OCI-LY7 (cell line): ENCODE results near the gene CAPN10. TPM values are rescaled to one million over a fixed set of nuclear protein-coding genes. Genes with fewer than 3 reads are reported as not detected.

ENCODE experiments used
- BruUV-seq: library from RNA; stranded (reverse); fragments of 400-500 nt; replicated peaks from 2 replicates; lab custom pipeline; 2021; lab: Mats Ljungman, UMichigan
- CTCF ChIA-PET: fragments of 300-600 bp; sonication (Branson Sonifier 250); formaldehyde crosslinking; loops from one replicate; lab custom pipeline; 2022; ENCODE audit warnings: antibody characterized with exemption; ENCODE audit not compliant: unreplicated experiment; lab: Charles Lee
- POLR2A ChIA-PET: fragments of 300-600 bp; sonication (Branson Sonifier 250); formaldehyde crosslinking; loops from one replicate; lab custom pipeline; 2022; ENCODE audit warnings: antibody characterized with exemption; lab: Charles Lee
- DNase-seq: peaks from one replicate; pipeline ENCODE4 v3.0.0-alpha.2; 2015; ENCODE audit warnings: low spot score
- H2AFZ ChIP-seq: fragments of 200-600 bp; sonication (generic), shearing (Covaris generic); 2 replicates; pipeline ENCODE4 v1.6.1; 2014; ENCODE audit warnings: mild to moderate bottlenecking, antibody characterized with exemption, low read length, moderate library complexity
- H3K27ac ChIP-seq: fragments of 200-600 bp; sonication (generic); 2 replicates; pipeline ENCODE4 v1.5.1; 2014; ENCODE audit warnings: mixed run types, low read depth, mild to moderate bottlenecking, moderate library complexity, low read length, inconsistent platforms; ENCODE audit not compliant: poor library complexity, severe bottlenecking
- H3K36me3 ChIP-seq: fragments of 200-600 bp; sonication (generic); 2 replicates; pipeline ENCODE4 v1.6.1; 2014; ENCODE audit warnings: mild to moderate bottlenecking, antibody characterized with exemption, low read length, moderate library complexity, mixed read lengths; ENCODE audit not compliant: insufficient read depth
- H3K4me1 ChIP-seq: fragments of 200-600 bp; sonication (generic); 2 replicates; pipeline ENCODE4 v1.5.1; 2014; ENCODE audit warnings: mild to moderate bottlenecking, low read length; ENCODE audit not compliant: insufficient read depth, poor library complexity, severe bottlenecking
- H3K4me2 ChIP-seq: fragments of 200-600 bp; sonication (generic); 2 replicates; pipeline ENCODE4 v1.6.1; 2014; ENCODE audit warnings: mild to moderate bottlenecking, low read length
- H3K4me3 ChIP-seq: fragments of 200-600 bp; sonication (generic); 2 replicates; pipeline ENCODE4 v1.5.1; 2014; ENCODE audit warnings: mild to moderate bottlenecking, low read depth, low read length; ENCODE audit not compliant: poor library complexity, severe bottlenecking
- H3K79me2 ChIP-seq: fragments of 200-600 bp; sonication (generic); 2 replicates; pipeline ENCODE4 v1.6.1; 2016; ENCODE audit warnings: low read depth, mild to moderate bottlenecking, low read length, moderate library complexity, mixed read lengths; ENCODE audit not compliant: insufficient read depth
- H3K9me2 ChIP-seq: fragments of 200-600 bp; sonication (generic); 2 replicates; pipeline ENCODE4 v1.6.1; 2016; ENCODE audit warnings: mild to moderate bottlenecking, low read length, mixed read lengths; ENCODE audit not compliant: insufficient read depth
- H3K9me3 ChIP-seq: fragments of 200-600 bp; sonication (generic); 2 replicates; pipeline ENCODE4 v1.6.1; 2014; ENCODE audit warnings: mild to moderate bottlenecking, mixed run types, low read length, mixed read lengths
- H4K20me1 ChIP-seq: fragments of 200-600 bp; sonication (generic); 2 replicates; pipeline ENCODE4 v1.6.1; 2014; ENCODE audit warnings: mild to moderate bottlenecking, antibody characterized with exemption, low read length, moderate library complexity, mixed read lengths; ENCODE audit not compliant: insufficient read depth
- CTCF ChIP-seq: fragments of 200-600 bp; sonication (generic); conservative IDR thresholded peaks from 2 replicates; pipeline ENCODE4 v1.5.1; 2014; ENCODE audit warnings: mild to moderate bottlenecking, antibody characterized with exemption, low read length, moderate library complexity, mixed read lengths
- EZH2phosphoT487 ChIP-seq: fragments of 200-600 bp; sonication (generic); IDR thresholded peaks from 2 replicates; pipeline ENCODE4 v1.6.1; 2018; ENCODE audit warnings: low read depth, borderline replicate concordance, mild to moderate bottlenecking, mixed run types, antibody characterized with exemption, low read length, moderate library complexity, mixed read lengths
- intact Hi-C: fragments of 100-400 bp; cut with micrococcal nuclease; formaldehyde crosslinking; loops from one replicate; pipeline ENCODE4 v1.10.0; 2022; ENCODE audit not compliant: unreplicated experiment
- total RNA-seq, 2 experiments: library from RNA; depleted of rRNA in 1 of 2; stranded (reverse); fragments of >200 nt in 1 of 2; shearing (Covaris generic) in 1 of 2; gene quantifications; 2 replicates each; pipeline ENCODE4 v1.2.3, GENCODE V29; 2014 to 2022

CAPN10 gene
- total RNA-seq, 2 experiments from 2014 or later, result 70.6 to 78.1 TPM

DNA sequence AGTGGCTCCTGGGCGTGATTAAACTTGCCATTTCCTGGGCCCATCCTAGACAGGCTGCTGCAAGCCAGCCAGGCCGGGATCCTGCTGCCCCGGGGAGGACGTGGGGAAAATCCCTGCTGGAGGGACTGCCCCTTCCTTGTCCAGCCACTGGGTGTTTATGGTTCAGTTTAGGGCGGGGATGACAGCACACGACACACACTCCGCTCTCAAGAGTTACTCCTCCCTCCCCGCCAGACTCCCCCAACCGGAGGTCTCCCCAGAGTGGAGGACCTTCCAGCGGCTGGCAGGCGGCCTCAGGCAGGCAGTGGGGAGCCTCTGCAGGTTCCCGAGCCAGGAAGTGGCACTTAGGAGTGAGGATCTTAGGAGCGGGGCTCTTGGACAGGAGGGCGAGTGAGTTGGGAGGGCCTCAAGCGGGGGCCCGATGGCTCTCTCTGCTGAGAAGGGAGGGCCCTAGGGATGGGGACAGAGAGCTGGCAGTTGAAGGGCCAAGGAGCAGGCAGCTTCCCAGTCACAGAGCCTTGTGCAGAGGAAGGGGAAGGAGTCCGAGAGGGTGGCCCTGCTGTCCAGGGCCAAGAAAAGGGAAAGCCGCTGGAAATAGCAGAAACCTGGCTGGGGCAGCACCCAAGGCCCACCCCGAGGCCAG is 33.1 kb downstream of the CAPN10 start:
- Histone ChIP-seq H3K79me2 (no peaks in the 10 kb centered on the region), H3K4me3 (no peak overlapping the region), H3K4me2 (no peak overlapping the region), H3K36me3 (no peaks in the 10 kb centered on the region), H3K9me2 (no peaks in the 10 kb centered on the region), H4K20me1 (no peaks in the 10 kb centered on the region), H3K27ac (no peak overlapping the region), H3K9me3 (no peaks in the 10 kb centered on the region; the same call in 1 of the 2 replicates), H2AFZ (no peak overlapping the region), H3K4me1 (peaks cover 6% of the 10 kb centered on the region)
- ChIA-PET POLR2A (no interaction called here), CTCF (no interaction called here)
- TF ChIP-seq CTCF (no peak), EZH2phosphoT487 (no peak)
- no peak for DNase-seq
- intact Hi-C loops, result loop anchor here (2.0 kb wide), 1 partner anchor 33 kb away; the partner anchor contains the start of gene CAPN10
- BruUV-seq, result no TSS peak

DNA sequence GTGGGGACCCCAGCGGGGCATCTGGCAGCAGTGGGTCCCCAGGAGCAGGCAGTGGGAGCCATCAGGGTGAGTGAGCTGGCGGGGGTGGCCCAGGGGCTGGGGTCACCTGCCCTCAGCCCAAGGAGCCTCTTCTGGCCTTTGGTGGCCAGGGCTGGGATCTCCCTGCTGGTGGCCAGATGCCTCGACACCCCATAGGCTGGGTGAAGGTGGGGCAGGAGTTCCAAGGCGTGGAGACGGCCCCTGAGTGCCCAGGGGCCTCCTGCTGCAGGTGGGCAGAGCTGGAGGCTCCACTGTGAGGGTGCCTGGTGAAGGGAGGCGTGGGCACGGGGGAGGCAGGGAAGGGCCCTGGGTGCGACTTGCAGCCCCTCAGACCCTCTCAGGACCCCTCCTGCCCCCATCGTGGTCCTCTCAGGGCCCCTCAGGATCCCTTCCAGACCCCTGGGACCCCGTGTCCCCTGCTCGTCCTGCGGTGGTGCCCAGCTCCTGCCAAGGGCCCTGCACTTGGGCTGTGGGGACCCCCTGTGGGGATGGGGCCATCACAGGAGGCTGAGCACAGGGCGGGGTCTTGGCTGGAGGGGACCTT is 33.7 kb downstream of the CAPN10 start:
- BruUV-seq, result no TSS peak
- Histone ChIP-seq H3K36me3 (no peaks in the 10 kb centered on the region), H3K9me2 (no peaks in the 10 kb centered on the region), H3K27ac (no peak overlapping the region), H4K20me1 (no peaks in the 10 kb centered on the region), H3K4me2 (no peak overlapping the region), H3K4me1 (peaks cover 6% of the 10 kb centered on the region), H2AFZ (no peak overlapping the region), H3K79me2 (no peaks in the 10 kb centered on the region), H3K9me3 (no peaks in the 10 kb centered on the region; the same call in 1 of the 2 replicates), H3K4me3 (no peak overlapping the region)
- intact Hi-C loops, result loop anchor here (2.0 kb wide), 1 partner anchor 33 kb away; the partner anchor contains the start of gene CAPN10
- POLR2A ChIA-PET, result no interaction called here
- CTCF ChIA-PET, result no interaction called here
- TF ChIP-seq CTCF (no peak), EZH2phosphoT487 (no peak)
- no peak for DNase-seq

DNA sequence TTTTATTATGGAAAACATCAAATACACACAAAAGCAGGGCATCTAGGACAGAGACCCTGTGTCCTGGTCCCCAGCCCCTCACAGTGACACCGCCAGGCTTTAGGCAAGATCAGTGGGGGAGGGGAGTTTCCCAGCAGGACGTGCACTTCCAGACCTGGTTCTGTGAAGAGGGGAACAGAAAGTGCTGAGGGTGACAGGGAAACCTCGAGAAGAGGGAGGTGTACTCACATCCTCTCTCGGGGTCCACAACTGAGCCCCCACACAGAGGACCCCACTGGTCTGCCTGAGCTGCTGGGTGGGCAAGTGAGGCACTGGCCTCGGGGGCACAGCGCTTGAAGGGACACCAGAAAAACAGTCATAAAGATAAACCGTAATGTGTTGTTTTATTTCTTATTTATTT is 34.3 kb downstream of the CAPN10 start:
- Histone ChIP-seq H4K20me1 (no peaks in the 10 kb centered on the region), H3K9me2 (no peaks in the 10 kb centered on the region), H3K4me2 (no peak overlapping the region), H3K36me3 (no peaks in the 10 kb centered on the region), H2AFZ (no peak overlapping the region), H3K27ac (no peak overlapping the region), H3K4me1 (peaks cover 6% of the 10 kb centered on the region), H3K9me3 (no peaks in the 10 kb centered on the region; the same call in 1 of the 2 replicates), H3K4me3 (no peak overlapping the region), H3K79me2 (no peaks in the 10 kb centered on the region)
- ChIA-PET CTCF (no interaction called here), POLR2A (no interaction called here)
- TF ChIP-seq CTCF, result no peak
- no peak for TF ChIP-seq EZH2phosphoT487
- BruUV-seq, result no TSS peak
- intact Hi-C loops, result loop anchor here (2.0 kb wide), 1 partner anchor 34 kb away; the partner anchor contains the start of gene CAPN10
- no peak for DNase-seq
